Ovary (tissue), 3 donors: ENCODE measurements around the gene SPDYC.

Experiments used
- EP300 ChIP-seq: sonication (generic); formaldehyde crosslinking; IDR thresholded peaks from one replicate; pipeline ENCODE4 v1.6.1; 2017; ENCODE audit warnings: antibody characterized with exemption
- POLR2A ChIP-seq: fragments of 450-650 bp; IDR thresholded peaks from one replicate; pipeline ENCODE4 v1.6.1; 2017; ENCODE audit warnings: antibody characterized with exemption, mild to moderate bottlenecking, moderate library complexity
- TF ChIP-seq, protein P1 (sequence below), 3 donors: fragments of 450-650 bp in 2 of 3; fragments of 200-600 bp in 1 of 3; IDR thresholded peaks; one replicate each; pipeline versions ENCODE4 v1.5.1 to v1.8.0; 2016 to 2022; ENCODE audit warnings: antibody characterized with exemption in 3 of 3, mild to moderate bottlenecking in 1 of 3
- donor health status: DM: no; HTN: no; CAD: no.

DNA sequence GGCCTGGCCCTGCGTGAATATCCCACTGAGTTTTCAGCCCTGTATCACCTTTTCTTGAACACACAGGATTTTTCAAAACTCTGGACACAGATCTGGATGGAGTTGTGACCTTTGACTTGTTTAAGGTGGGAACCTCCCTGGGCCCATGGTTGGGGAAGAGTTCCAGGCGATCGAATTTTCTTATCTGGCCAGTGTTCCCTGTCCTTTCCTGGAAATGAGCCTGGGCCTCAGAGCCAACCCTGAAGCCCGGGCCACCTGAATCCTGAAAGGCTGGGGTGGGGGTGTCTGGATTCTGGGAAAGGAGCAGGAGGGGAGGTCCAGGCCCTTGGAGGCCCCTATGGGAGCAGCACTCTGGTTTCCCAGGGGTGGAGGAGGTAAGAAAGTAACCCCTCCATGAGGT is 40.7 kb downstream of the SPDYC start:
- TF ChIP-seq, protein P1, sequence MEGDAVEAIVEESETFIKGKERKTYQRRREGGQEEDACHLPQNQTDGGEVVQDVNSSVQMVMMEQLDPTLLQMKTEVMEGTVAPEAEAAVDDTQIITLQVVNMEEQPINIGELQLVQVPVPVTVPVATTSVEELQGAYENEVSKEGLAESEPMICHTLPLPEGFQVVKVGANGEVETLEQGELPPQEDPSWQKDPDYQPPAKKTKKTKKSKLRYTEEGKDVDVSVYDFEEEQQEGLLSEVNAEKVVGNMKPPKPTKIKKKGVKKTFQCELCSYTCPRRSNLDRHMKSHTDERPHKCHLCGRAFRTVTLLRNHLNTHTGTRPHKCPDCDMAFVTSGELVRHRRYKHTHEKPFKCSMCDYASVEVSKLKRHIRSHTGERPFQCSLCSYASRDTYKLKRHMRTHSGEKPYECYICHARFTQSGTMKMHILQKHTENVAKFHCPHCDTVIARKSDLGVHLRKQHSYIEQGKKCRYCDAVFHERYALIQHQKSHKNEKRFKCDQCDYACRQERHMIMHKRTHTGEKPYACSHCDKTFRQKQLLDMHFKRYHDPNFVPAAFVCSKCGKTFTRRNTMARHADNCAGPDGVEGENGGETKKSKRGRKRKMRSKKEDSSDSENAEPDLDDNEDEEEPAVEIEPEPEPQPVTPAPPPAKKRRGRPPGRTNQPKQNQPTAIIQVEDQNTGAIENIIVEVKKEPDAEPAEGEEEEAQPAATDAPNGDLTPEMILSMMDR (IDR thresholded peaks at IDR 0.05) = no peak
- TF ChIP-seq POLR2A = no peak
- no peak for TF ChIP-seq EP300
